OCI-M2 (cell line): ENCODE data around the gene CD8A.

Experiments
- DNase-seq: peaks from one replicate; lab custom pipeline; 2025; ENCODE audit not compliant: unreplicated experiment; lab: John Stamatoyannopoulos, UW

Gene CD8A

GRCh38 chr2:86809481-86810121, 18.9 kb upstream of the CD8A start:
- no peak for DNase-seq

- DNase-seq, result peak; percentile 27
Measured at GRCh38 chr2:86808315-86809161, 17.8 kb upstream of the CD8A start.

- no peak for DNase-seq
Measured at GRCh38 chr2:86807468-86808275, 17.0 kb upstream of the CD8A start.

GRCh38 chr2:86807133-86807467, 16.4 kb upstream of the CD8A start:
- DNase-seq, result no peak

GRCh38 chr2:86806059-86806857, 15.5 kb upstream of the CD8A start:
- no peak for DNase-seq

GRCh38 chr2:86800856-86801567, 10.3 kb upstream of the CD8A start:
- no peak for DNase-seq

GRCh38 chr2:86794861-86795260, 4.1 kb upstream of the CD8A start:
- DNase-seq, result no peak

GRCh38 chr2:86793752-86794151, 3.0 kb upstream of the CD8A start:
- DNase-seq, result no peak

GRCh38 chr2:86791573-86791972, 860 bp upstream of the CD8A start:
- DNase-seq, result no peak

- DNase-seq, result no peak
Measured at GRCh38 chr2:86790134-86790675, 508 bp downstream of the CD8A start.

GRCh38 chr2:86789687-86790133, 1.0 kb downstream of the CD8A start:
- no peak for DNase-seq

- no peak for DNase-seq
Measured at GRCh38 chr2:86788881-86789686, 1.6 kb downstream of the CD8A start.

- no peak for DNase-seq
Measured at GRCh38 chr2:86788165-86788564, 2.5 kb downstream of the CD8A start.

GRCh38 chr2:86787736-86788135, 3.0 kb downstream of the CD8A start:
- no peak for DNase-seq

GRCh38 chr2:86786001-86786536, 4.6 kb downstream of the CD8A start:
- DNase-seq, result no peak

- no peak for DNase-seq
Measured at GRCh38 chr2:86785456-86785855, 5.3 kb downstream of the CD8A start.

- DNase-seq, result no peak
Measured at GRCh38 chr2:86783615-86784339, 6.9 kb downstream of the CD8A start.

GRCh38 chr2:86782748-86783147, 8.0 kb downstream of the CD8A start:
- DNase-seq, result no peak
